Measurements from ENCODE around the gene LEKR1.
A peak's percentile ranks its signal among the peaks of the same experiment; 100 is the strongest.

Gene LEKR1

GRCh38 chr3:157082305-157082982 is 256.3 kb downstream of the LEKR1 start:
- DNase-seq (ENCODE audit: low spot score): no peak

GRCh38 chr3:157083824-157084223 is 257.7 kb downstream of the LEKR1 start:
- DNase-seq (ENCODE audit: low spot score): no peak

GRCh38 chr3:157086060-157086750 is 260.1 kb downstream of the LEKR1 start:
- peak; percentile 50 for DNase-seq (ENCODE audit: low spot score)

- DNase-seq (ENCODE audit: low spot score): no peak
These were observed 260.6 kb downstream of the LEKR1 start for GRCh38 chr3:157086775-157087174.

GRCh38 chr3:157087373-157087772 is 261.2 kb downstream of the LEKR1 start:
- no peak for DNase-seq (ENCODE audit: low spot score)

GRCh38 chr3:157087780-157088600 is 261.8 kb downstream of the LEKR1 start:
- no peak for DNase-seq (ENCODE audit: low spot score)

- peak; percentile 96 for DNase-seq (ENCODE audit: low spot score)
These were observed 262.7 kb downstream of the LEKR1 start for GRCh38 chr3:157088601-157089454.

GRCh38 chr3:157089455-157090221 is 263.5 kb downstream of the LEKR1 start:
- peak; percentile 38 for DNase-seq (ENCODE audit: low spot score)

GRCh38 chr3:157091083-157091833 is 265.1 kb downstream of the LEKR1 start:
- no peak for DNase-seq (ENCODE audit: low spot score)

- DNase-seq (ENCODE audit: low spot score): no peak
These were observed 266.1 kb downstream of the LEKR1 start for GRCh38 chr3:157092230-157092629.

- peak; percentile 70 for DNase-seq (ENCODE audit: low spot score)
These were observed 266.9 kb downstream of the LEKR1 start for GRCh38 chr3:157093096-157093495.

GRCh38 chr3:157094301-157094700 is 268.1 kb downstream of the LEKR1 start:
- no peak for DNase-seq (ENCODE audit: low spot score)

- DNase-seq (ENCODE audit: low spot score): no peak
These were observed 268.8 kb downstream of the LEKR1 start for GRCh38 chr3:157094751-157095480.

Measured in activated CD4-positive, alpha-beta T cell treated with anti-CD3 and anti-CD28 coated beads, Interleukin-2, Interleukin-4, amounts not matched to agents 100 ng/mL and 50 ng/mL, durations not matched to agents 16 hours and 8 hours (primary cell).